ENCODE results near the gene CCNB1.
"Not testable (repeated sequence)": the region's sequence is repeated elsewhere in the genome, so short reads cannot be mapped to it uniquely, and the experiment has no call there.

CCNB1 gene

GRCh38 chr5:69166686-69167492, at the start of gene CCNB1:
Gene CCNB1, plus strand, starts transcription at chr5:69167150. Its CDS starts 113 bp downstream, at chr5:69167263.
- peak; percentile 98 for DNase-seq (ENCODE audit: low read depth)

- DNase-seq (ENCODE audit: low read depth) = no peak
These were observed 37.5 kb upstream of the CCNB1 start for GRCh38 chr5:69129413-69129812.

- DNase-seq (ENCODE audit: low read depth) = no peak
These were observed 36.7 kb upstream of the CCNB1 start for GRCh38 chr5:69130241-69130640.

GRCh38 chr5:69131304-69131703, 35.6 kb upstream of the CCNB1 start:
- no peak for DNase-seq (ENCODE audit: low read depth)

- no peak for DNase-seq (ENCODE audit: low read depth)
These were observed 32.8 kb upstream of the CCNB1 start for GRCh38 chr5:69134126-69134525.

- DNase-seq (ENCODE audit: low read depth) = no peak
These were observed 30.7 kb upstream of the CCNB1 start for GRCh38 chr5:69136293-69136692.

GRCh38 chr5:69137208-69137607, 29.7 kb upstream of the CCNB1 start:
- DNase-seq (ENCODE audit: low read depth) = not testable (repeated sequence)

GRCh38 chr5:69137807-69138206, 29.1 kb upstream of the CCNB1 start:
- DNase-seq (ENCODE audit: low read depth) = no peak

GRCh38 chr5:69138766-69139165, 28.2 kb upstream of the CCNB1 start:
- DNase-seq (ENCODE audit: low read depth) = no peak

- not testable (repeated sequence) for DNase-seq (ENCODE audit: low read depth)
These were observed 26.7 kb upstream of the CCNB1 start for GRCh38 chr5:69140239-69140638.

GRCh38 chr5:69140827-69141226, 26.1 kb upstream of the CCNB1 start:
- no peak for DNase-seq (ENCODE audit: low read depth)

- DNase-seq (ENCODE audit: low read depth) = not testable (repeated sequence)
These were observed 18.4 kb upstream of the CCNB1 start for GRCh38 chr5:69148576-69148975.

- no peak for DNase-seq (ENCODE audit: low read depth)
These were observed 17.8 kb upstream of the CCNB1 start for GRCh38 chr5:69148981-69149675.

- no peak for DNase-seq (ENCODE audit: low read depth)
These were observed 17.3 kb upstream of the CCNB1 start for GRCh38 chr5:69149676-69150010.

GRCh38 chr5:69152731-69153130, 14.2 kb upstream of the CCNB1 start:
- DNase-seq (ENCODE audit: low read depth) = no peak

- no peak for DNase-seq (ENCODE audit: low read depth)
These were observed 10.5 kb upstream of the CCNB1 start for GRCh38 chr5:69156456-69156855.

- DNase-seq (ENCODE audit: low read depth) = no peak
These were observed 8.9 kb upstream of the CCNB1 start for GRCh38 chr5:69158039-69158438.

- DNase-seq (ENCODE audit: low read depth) = no peak
These were observed 6.3 kb upstream of the CCNB1 start for GRCh38 chr5:69160651-69161050.

GRCh38 chr5:69167493-69167855, 524 bp downstream of the CCNB1 start:
- DNase-seq (ENCODE audit: low read depth) = no peak

- no peak for DNase-seq (ENCODE audit: low read depth)
These were observed 979 bp downstream of the CCNB1 start for GRCh38 chr5:69167929-69168328.

GRCh38 chr5:69170495-69170894, 3.5 kb downstream of the CCNB1 start:
- no peak for DNase-seq (ENCODE audit: low read depth)

- DNase-seq (ENCODE audit: low read depth) = no peak
These were observed 4.0 kb downstream of the CCNB1 start for GRCh38 chr5:69170969-69171368.

GRCh38 chr5:69181659-69182293, 14.8 kb downstream of the CCNB1 start:
- DNase-seq (ENCODE audit: low read depth) = not testable (repeated sequence)

Measured in stimulated activated CD8-positive, alpha-beta memory T cell treated with anti-CD3 and anti-CD28 coated beads, Interleukin-4, amount 100 ng/mL, for 24 hours (primary cell).